Adrenal gland (tissue), 5 donors: Measurements from ENCODE around the gene LPAR5.

Source experiments
- CTCF ChIP-seq, 6 experiments: fragments of 450-650 bp in 4 of 6; fragments of 200-600 bp in 2 of 6; sonication (generic) in 1 of 6; IDR thresholded peaks; 1 replicate in 5 of 6; 2 replicates in 1 of 6; pipeline versions ENCODE4 v1.5.1 to v1.8.0; 2016 to 2021; ENCODE audit warnings: antibody characterized with exemption in 6 of 6, mild to moderate bottlenecking in 2 of 6, moderate library complexity in 1 of 6
- POLR2A ChIP-seq, 2 donors: fragments of 450-650 bp; IDR thresholded peaks; one replicate each; pipeline ENCODE4 v1.6.1; 2017; ENCODE audit warnings: antibody characterized with exemption in 2 of 2, mild to moderate bottlenecking in 2 of 2, moderate library complexity in 1 of 2
- donor health status: DM: no; HTN: no; CAD: no.

DNA sequence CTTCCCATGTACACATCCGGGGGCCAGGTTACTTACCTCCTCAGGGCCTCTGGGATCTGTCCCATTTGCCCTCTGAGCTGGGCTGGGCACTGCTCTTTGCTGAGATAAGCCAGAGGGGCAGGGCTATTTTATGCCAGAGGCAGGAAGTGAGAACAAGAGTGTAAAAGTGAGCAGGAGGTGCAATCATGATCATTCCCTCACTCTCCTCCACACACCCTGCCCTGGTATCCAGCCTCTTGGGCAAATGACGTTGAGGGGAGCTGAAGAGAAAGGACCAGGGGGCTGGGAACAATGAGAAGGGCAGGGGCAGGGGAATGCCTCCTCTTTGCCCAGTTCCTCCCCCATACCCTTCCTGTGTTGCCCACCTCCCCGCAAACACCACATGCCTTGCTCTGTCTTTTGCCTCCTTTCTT lies 4.2 kb downstream of the LPAR5 start:
- TF ChIP-seq POLR2A (IDR thresholded peaks at IDR 0.05), result no peak
- no peak for TF ChIP-seq CTCF (IDR thresholded peaks at IDR 0.05)
